SU-DHL-6 (cell line): ENCODE results near the gene SLC28A2.

Experiments used
- CTCF ChIP-seq: fragments of 200-600 bp; sonication (generic); IDR thresholded peaks from one replicate; pipeline ENCODE4 v1.5.1; 2017; ENCODE audit warnings: antibody characterized with exemption, mild to moderate bottlenecking, low read length, moderate library complexity; ENCODE audit not compliant: insufficient read depth, poor library complexity, severe bottlenecking
- EZH2phosphoT487 ChIP-seq: fragments of 200-600 bp; sonication (generic), shearing (Covaris generic); conservative IDR thresholded peaks from 2 replicates; pipeline ENCODE4 v1.6.1; 2018; ENCODE audit warnings: mild to moderate bottlenecking, antibody characterized with exemption, low read length, moderate library complexity, mixed read lengths

GRCh38 chr15:45228931-45229330, 23.1 kb upstream of the SLC28A2 start:
- TF ChIP-seq CTCF (no peak), EZH2phosphoT487 (no peak)
